Panc1 (cell line): ENCODE measurements around the gene VMAC. TPM values are rescaled to one million over a fixed set of nuclear protein-coding genes. Genes with fewer than 3 reads are reported as not detected.

Experiments
- ATAC-seq: fragments of 200-7000 bp; cut with Tn5 transposase; 2 replicates; pipeline ENCODE4 v1.9.1; 2020; ENCODE audit warnings: mild to moderate bottlenecking, moderate library complexity
- BruUV-seq: library from RNA; stranded (reverse); fragments of 400-500 nt; replicated peaks from 2 replicates; lab custom pipeline; 2021; lab: Mats Ljungman, UMichigan
- CTCF ChIA-PET: fragments of 300-600 bp; sonication (Branson Sonifier 250); formaldehyde crosslinking; loops from one replicate; lab custom pipeline; 2022; ENCODE audit warnings: antibody characterized with exemption; lab: Charles Lee
- POLR2A ChIA-PET: fragments of 300-600 bp; sonication (Branson Sonifier 250); formaldehyde crosslinking; loops from one replicate; lab custom pipeline; 2022; ENCODE audit warnings: antibody characterized with exemption; lab: Charles Lee
- DNase-seq: peaks from one replicate; pipeline ENCODE4 v3.0.0-alpha.2; 2010; ENCODE audit warnings: low read depth, low spot score
- H3K27ac ChIP-seq: 2 replicates; pipeline ENCODE4 v1.5.1; 2011; ENCODE audit warnings: mild to moderate bottlenecking, low read length, inconsistent platforms
- H3K27me3 ChIP-seq: fragments of 200-500 bp; sonication (Bioruptor generic); 2 replicates; pipeline ENCODE4 v1.6.0; 2014; ENCODE audit warnings: low read length, inconsistent platforms; ENCODE audit not compliant: control insufficient read depth, insufficient read depth
- H3K36me3 ChIP-seq: fragments of 200-500 bp; sonication (Bioruptor generic); 2 replicates; pipeline ENCODE4 v1.5.1; 2014; ENCODE audit warnings: inconsistent platforms, mild to moderate bottlenecking, low read length, moderate library complexity; ENCODE audit not compliant: control insufficient read depth, insufficient read depth
- H3K4me1 ChIP-seq: 2 replicates; pipeline ENCODE4 v1.5.1; 2011; ENCODE audit warnings: inconsistent platforms, mild to moderate bottlenecking, low read length, moderate library complexity; ENCODE audit not compliant: control insufficient read depth, insufficient read depth
- H3K4me3 ChIP-seq, 2 experiments: 2 replicates each; pipeline ENCODE4 v1.5.1; 2011 to 2012; ENCODE audit warnings: low read depth in 2 of 2, low read length in 2 of 2, mild to moderate bottlenecking in 2 of 2, inconsistent platforms in 1 of 2, moderate library complexity in 1 of 2
- H3K9me3 ChIP-seq: fragments of 200-500 bp; sonication (Bioruptor generic); 2 replicates; pipeline ENCODE4 v1.5.1; 2014; ENCODE audit warnings: low read depth, mild to moderate bottlenecking, inconsistent platforms, low read length, moderate library complexity; ENCODE audit not compliant: control insufficient read depth, insufficient read depth
- POLR2AphosphoS5 ChIP-seq: IDR thresholded peaks from 2 replicates; pipeline ENCODE4 v1.6.1; 2012; ENCODE audit warnings: mild to moderate bottlenecking, low read depth, low read length, moderate library complexity
- SIN3A ChIP-seq: IDR thresholded peaks from 2 replicates; pipeline ENCODE4 v1.6.1; 2012; ENCODE audit warnings: low read depth, mild to moderate bottlenecking, low read length, moderate library complexity, borderline replicate concordance; ENCODE audit not compliant: insufficient read depth
- TCF7L2 ChIP-seq: IDR thresholded peaks from 2 replicates; pipeline ENCODE4 v1.6.1; 2011; ENCODE audit warnings: mild to moderate bottlenecking, low read depth, low read length, inconsistent platforms
- in situ Hi-C: cut with HindIII; loops from 2 replicates; pipeline ENCODE4 v1.10.0; 2016; ENCODE audit warnings: low sequenced_read_pairs, low pct_unique_long_range_greater_than_20kb
- intact Hi-C: fragments of 100-400 bp; cut with micrococcal nuclease; formaldehyde crosslinking; loops from one replicate; pipeline ENCODE4 v1.10.0; 2022; ENCODE audit not compliant: unreplicated experiment
- total RNA-seq: library from RNA; stranded (reverse); gene quantifications from one replicate; pipeline ENCODE4 v1.2.1, GENCODE V29; 2021; ENCODE audit not compliant: unreplicated experiment
- TF ChIP-seq, protein P1 (sequence below), 2 experiments: IDR thresholded peaks; 2 replicates each; pipeline ENCODE4 v1.6.1; 2011 to 2012; ENCODE audit warnings: low read depth in 2 of 2, control low read depth in 1 of 2, low read length in 1 of 2, mild to moderate bottlenecking in 1 of 2, moderate library complexity in 1 of 2; ENCODE audit not compliant: insufficient read depth in 1 of 2
- TF ChIP-seq, protein P2 (sequence below): fragments of 450-650 bp; IDR thresholded peaks from 2 replicates; pipeline ENCODE4 v1.5.1; 2017; ENCODE audit warnings: mild to moderate bottlenecking

Gene VMAC
- total RNA-seq, 1 experiment from 2014 or later, result 5.2 TPM

DNA sequence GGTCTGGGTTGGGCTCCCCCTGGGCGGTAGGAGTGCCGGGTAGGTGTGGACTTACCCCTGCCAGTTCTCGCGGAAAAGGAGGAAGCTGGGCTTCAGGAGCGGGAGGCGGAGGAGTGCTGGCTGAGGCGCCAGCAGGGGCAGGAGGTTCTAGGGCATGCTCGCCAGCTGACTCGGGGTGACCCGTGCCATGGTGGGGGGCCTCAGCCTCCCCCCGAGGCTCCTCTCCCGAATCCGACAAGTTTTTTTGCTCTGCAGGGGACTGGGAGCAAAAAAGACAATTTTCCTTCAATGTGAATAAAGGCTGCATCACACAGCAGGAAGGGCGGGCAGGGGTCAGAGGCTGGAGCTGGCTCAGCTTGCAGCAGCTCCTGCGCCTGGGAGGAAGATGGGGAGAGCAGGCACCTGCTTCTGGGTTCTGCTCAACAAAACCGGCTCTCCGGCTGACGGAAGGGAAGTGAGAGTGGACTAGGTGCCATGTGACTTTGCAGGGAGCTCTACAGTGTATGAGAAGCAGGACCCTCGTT, 46.7 kb downstream of the VMAC start:
- Histone ChIP-seq H3K4me1 (peaks cover 20% of the 10 kb centered on the region), H3K4me3 (no peak overlapping the region), H3K9me3 (no peaks in the 10 kb centered on the region), H3K27ac (no peak overlapping the region), H3K27me3 (no peaks in the 10 kb centered on the region), H3K36me3 (no peaks in the 10 kb centered on the region)
- BruUV-seq, result no TSS peak
- POLR2A ChIA-PET, result no interaction called here
- TF ChIP-seq, protein P1, sequence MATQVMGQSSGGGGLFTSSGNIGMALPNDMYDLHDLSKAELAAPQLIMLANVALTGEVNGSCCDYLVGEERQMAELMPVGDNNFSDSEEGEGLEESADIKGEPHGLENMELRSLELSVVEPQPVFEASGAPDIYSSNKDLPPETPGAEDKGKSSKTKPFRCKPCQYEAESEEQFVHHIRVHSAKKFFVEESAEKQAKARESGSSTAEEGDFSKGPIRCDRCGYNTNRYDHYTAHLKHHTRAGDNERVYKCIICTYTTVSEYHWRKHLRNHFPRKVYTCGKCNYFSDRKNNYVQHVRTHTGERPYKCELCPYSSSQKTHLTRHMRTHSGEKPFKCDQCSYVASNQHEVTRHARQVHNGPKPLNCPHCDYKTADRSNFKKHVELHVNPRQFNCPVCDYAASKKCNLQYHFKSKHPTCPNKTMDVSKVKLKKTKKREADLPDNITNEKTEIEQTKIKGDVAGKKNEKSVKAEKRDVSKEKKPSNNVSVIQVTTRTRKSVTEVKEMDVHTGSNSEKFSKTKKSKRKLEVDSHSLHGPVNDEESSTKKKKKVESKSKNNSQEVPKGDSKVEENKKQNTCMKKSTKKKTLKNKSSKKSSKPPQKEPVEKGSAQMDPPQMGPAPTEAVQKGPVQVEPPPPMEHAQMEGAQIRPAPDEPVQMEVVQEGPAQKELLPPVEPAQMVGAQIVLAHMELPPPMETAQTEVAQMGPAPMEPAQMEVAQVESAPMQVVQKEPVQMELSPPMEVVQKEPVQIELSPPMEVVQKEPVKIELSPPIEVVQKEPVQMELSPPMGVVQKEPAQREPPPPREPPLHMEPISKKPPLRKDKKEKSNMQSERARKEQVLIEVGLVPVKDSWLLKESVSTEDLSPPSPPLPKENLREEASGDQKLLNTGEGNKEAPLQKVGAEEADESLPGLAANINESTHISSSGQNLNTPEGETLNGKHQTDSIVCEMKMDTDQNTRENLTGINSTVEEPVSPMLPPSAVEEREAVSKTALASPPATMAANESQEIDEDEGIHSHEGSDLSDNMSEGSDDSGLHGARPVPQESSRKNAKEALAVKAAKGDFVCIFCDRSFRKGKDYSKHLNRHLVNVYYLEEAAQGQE (IDR thresholded peaks at IDR 0.05; ENCODE audit: insufficient read depth in 1 of 2, low read depth in 2 of 2, low read length in 1 of 2), result no peak
- TF ChIP-seq POLR2AphosphoS5 (no peak), SIN3A (no peak), TCF7L2 (no peak)
- TF ChIP-seq, protein P2, sequence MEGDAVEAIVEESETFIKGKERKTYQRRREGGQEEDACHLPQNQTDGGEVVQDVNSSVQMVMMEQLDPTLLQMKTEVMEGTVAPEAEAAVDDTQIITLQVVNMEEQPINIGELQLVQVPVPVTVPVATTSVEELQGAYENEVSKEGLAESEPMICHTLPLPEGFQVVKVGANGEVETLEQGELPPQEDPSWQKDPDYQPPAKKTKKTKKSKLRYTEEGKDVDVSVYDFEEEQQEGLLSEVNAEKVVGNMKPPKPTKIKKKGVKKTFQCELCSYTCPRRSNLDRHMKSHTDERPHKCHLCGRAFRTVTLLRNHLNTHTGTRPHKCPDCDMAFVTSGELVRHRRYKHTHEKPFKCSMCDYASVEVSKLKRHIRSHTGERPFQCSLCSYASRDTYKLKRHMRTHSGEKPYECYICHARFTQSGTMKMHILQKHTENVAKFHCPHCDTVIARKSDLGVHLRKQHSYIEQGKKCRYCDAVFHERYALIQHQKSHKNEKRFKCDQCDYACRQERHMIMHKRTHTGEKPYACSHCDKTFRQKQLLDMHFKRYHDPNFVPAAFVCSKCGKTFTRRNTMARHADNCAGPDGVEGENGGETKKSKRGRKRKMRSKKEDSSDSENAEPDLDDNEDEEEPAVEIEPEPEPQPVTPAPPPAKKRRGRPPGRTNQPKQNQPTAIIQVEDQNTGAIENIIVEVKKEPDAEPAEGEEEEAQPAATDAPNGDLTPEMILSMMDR, result no peak
- CTCF ChIA-PET, result no interaction called here
- no peak for ATAC-seq
- in situ Hi-C loops, result no loop called here
- intact Hi-C loops, result no loop called here
- DNase-seq, result no peak

DNA sequence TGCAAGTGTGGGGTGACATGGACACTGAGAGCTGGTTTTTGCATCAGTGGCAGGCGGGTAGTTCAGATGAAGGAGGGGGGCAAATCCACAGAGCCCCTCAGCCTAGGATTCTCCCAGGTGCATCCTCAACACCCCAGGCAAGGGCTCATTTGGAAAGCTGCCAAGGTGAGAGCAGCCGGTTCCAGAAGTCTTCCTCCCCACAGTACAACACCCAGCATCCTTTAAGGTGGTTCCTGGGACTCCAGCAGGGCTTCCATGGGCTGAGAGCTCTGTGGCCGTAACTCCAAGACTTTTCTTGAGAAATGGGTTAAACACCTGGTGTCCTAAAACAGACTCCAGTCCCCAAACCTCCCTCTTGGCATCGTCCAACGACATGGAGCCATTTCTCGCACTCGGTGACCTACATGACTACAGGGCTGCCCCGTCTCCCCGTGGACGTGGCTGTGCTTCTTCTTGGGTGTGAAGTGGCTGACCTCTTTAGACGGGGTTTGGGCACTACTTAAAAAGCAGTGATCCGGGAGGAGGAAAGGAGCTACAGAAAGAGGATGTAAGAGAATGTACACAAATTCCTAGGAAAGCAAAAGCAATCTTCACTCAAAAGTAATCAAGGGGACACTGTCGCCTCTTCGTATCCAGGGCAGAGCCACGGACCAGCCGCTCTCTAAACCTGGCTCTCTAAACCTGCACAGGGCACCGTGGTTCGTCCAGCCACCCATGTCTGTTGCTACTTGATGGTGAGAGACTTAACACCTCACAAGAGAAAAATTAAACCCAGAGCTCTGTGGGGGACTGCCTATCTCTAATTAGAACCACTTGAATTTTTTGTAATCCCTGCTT, 47.7 kb downstream of the VMAC start:
- POLR2A ChIA-PET, result no interaction called here
- Histone ChIP-seq H3K27ac (no peak overlapping the region), H3K4me1 (peaks cover 20% of the 10 kb centered on the region), H3K36me3 (no peaks in the 10 kb centered on the region), H3K9me3 (no peaks in the 10 kb centered on the region), H3K27me3 (no peaks in the 10 kb centered on the region), H3K4me3 (no peak overlapping the region)
- DNase-seq, result no peak
- in situ Hi-C loops, result no loop called here
- intact Hi-C loops, result no loop called here
- BruUV-seq, result no TSS peak
- CTCF ChIA-PET, result no interaction called here
- TF ChIP-seq, protein P1 (IDR thresholded peaks at IDR 0.05; ENCODE audit: insufficient read depth in 1 of 2, low read depth in 2 of 2, low read length in 1 of 2), result no peak
- TF ChIP-seq, protein P2, result no peak
- TF ChIP-seq TCF7L2 (no peak), POLR2AphosphoS5 (no peak), SIN3A (no peak)
- no peak for ATAC-seq
